Fibroblast of villous mesenchyme (primary cell): ENCODE results near the gene TRANK1. TPM values are rescaled to one million over a fixed set of nuclear protein-coding genes. Genes with fewer than 3 reads are reported as not detected.

Experiments used
- DNase-seq: peaks from one replicate; pipeline ENCODE4 v3.0.0-alpha.2; 2010; ENCODE audit warnings: low read depth
- H3K4me3 ChIP-seq: 2 replicates; pipeline ENCODE4 v1.5.1; 2011; ENCODE audit warnings: low read depth, mild to moderate bottlenecking, low read length
- total RNA-seq: library from RNA; depleted of rRNA; stranded (reverse); fragments of >200 nt; gene quantifications from 2 replicates; pipeline ENCODE4 v1.2.3, GENCODE V29; 2012
- TF ChIP-seq, protein P1 (sequence below): IDR thresholded peaks from 2 replicates; pipeline ENCODE4 v1.5.1; 2012; ENCODE audit warnings: low read depth, mild to moderate bottlenecking, low read length; ENCODE audit not compliant: insufficient read depth

The TRANK1 gene
- total RNA-seq, 1 donor = 13.4 TPM

DNA sequence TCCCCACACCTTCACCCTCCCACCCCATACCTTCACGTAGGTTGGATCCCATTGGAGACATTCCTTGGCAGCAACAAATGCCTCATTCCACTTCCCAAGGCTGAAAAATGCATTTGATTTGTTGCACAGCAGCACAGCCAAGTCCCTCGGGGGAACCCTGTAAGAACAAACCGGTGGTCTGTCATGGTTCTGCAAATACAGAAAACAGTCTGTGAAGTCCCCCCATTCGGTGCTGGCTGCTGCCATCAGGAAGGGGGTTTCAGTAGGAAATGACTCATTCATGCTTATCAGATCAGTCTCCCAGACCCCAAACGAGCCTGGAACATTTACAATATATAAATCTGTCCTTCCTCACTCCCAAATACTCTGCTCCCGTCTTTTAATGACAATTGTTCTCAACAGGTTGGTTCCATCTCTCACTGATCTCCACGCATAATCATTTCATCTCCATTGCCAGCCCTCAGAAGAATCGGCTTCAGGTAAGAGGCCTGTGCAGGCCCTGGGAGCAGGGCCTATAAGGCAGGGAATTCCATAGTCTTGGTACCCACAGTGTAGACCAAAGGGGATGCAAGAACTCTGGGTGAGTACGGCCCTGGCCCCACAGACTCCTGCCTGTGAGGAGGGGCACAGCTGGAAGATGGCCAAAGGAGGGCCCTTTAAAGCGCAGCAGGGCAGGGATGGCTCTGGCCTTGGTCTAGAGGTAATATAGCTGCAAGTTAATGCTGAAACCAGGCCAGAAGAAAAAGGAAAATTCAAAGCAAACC, 41.6 kb downstream of the TRANK1 start:
- TF ChIP-seq, protein P1, sequence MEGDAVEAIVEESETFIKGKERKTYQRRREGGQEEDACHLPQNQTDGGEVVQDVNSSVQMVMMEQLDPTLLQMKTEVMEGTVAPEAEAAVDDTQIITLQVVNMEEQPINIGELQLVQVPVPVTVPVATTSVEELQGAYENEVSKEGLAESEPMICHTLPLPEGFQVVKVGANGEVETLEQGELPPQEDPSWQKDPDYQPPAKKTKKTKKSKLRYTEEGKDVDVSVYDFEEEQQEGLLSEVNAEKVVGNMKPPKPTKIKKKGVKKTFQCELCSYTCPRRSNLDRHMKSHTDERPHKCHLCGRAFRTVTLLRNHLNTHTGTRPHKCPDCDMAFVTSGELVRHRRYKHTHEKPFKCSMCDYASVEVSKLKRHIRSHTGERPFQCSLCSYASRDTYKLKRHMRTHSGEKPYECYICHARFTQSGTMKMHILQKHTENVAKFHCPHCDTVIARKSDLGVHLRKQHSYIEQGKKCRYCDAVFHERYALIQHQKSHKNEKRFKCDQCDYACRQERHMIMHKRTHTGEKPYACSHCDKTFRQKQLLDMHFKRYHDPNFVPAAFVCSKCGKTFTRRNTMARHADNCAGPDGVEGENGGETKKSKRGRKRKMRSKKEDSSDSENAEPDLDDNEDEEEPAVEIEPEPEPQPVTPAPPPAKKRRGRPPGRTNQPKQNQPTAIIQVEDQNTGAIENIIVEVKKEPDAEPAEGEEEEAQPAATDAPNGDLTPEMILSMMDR = no peak
- no peak overlapping the region for H3K4me3 ChIP-seq
- DNase-seq = no peak

DNA sequence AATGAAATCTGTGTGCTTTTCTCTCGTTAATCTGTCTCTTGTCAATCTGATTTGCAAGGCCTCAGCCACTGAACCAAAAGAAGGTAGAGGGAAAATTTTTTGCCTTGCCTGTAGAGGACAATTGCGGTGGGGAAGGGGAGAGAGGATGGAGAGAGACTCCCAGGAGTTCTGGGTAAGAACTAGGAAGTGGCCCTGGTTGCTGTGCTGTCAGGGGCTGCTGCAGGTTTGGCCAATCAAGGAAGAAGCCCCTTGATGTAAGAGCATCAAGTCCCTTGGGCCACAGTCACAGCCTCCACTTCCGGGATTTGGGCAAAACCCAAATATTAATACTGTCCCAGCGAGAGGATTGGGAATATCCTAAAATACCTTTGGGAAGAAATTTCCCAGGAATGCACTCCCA, 43.3 kb downstream of the TRANK1 start:
- H3K4me3 ChIP-seq = no peak overlapping the region
- TF ChIP-seq, protein P1 = no peak
- DNase-seq = no peak

DNA sequence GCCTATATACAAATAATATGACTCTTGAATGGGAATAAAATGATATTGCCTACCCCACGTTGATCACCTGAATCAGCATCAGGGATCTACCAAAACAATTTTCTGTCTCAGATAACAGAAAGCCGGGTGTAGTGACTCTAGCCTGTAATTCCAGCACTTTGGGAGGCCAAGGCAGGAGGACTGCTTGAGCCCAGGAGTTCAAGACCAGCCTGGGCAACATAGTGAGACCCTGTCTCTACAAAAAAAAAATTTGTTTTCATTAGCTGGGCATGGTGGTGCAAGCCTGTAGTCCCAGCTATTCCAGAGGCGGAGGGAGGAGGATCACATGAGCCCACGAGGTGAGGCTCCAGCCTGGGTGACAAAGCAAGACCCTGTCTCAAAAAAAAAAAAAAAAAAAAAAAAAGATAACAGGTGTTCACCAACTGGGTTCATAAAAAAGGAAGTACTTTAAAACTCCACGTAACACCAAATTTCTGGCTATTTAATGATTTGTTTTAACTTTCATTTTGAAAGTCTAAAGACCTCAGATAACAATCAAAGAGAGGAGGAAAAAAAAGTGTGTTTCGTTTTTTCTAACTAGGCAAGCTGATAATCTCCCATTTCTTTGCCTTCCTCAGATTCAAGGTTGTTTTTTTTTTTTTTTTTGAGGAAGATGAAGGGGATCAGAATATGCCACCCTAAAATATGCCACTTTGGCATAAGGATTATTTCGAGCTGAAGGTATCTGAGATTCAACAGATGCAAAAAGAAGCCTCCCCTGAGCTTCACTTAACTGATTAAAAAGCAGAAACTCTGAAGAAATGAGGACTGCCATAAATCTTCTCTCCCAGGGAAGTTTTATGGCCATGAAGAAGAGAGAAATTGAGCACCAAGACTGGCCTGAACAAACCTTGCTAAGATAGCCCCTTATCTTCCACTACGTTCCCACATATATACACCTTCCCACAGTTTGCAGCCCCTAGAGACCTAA, 44.1 kb downstream of the TRANK1 start:
- DNase-seq = peak; percentile 24

DNA sequence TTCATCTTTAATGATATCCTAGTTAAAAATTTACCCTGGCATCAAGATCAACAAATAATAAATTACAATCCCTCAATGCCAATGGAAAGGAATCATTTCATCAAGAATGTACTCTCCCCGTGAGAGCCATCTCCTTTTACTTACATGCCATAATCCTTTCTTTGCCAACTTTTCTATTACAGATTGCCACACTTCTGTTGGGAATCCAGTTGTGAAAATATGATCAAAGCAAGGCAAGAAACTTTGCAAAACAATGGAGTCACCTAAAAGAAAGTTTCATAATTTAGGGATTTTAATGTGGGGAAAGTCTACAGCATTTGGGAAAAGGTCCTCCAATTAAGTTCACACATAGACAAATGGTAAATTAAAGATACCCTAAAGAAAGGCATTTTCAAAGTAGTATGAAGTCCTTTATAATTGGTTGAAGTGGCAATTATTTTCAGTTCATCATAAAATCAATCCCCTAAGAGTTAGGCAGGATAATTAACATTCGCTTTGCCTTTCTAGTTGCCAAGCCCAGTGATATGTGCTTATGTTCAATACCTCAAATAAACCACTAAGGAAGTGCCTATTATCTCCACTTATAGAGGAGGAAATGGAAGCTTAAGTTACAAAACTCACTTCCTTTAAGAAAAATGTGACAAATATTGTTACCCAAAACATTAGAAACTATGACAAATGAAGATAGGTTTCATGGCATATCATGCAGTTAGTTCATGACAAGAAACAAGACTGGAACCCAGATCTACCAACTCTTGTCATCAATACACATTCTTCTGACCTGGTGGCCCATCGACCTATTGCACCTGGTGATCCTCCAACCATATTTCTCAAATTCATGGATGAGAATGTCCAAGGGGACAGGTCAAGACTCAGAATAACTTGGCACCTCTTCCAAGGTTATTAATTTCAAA, 49.1 kb downstream of the TRANK1 start:
- no peak for DNase-seq
- H3K4me3 ChIP-seq = no peak overlapping the region
- TF ChIP-seq, protein P1 = no peak

More for the DNA sequence above, 44.1 kb downstream of the TRANK1 start:
- H3K4me3 ChIP-seq = no peak overlapping the region
- TF ChIP-seq, protein P1 = no peak

DNA sequence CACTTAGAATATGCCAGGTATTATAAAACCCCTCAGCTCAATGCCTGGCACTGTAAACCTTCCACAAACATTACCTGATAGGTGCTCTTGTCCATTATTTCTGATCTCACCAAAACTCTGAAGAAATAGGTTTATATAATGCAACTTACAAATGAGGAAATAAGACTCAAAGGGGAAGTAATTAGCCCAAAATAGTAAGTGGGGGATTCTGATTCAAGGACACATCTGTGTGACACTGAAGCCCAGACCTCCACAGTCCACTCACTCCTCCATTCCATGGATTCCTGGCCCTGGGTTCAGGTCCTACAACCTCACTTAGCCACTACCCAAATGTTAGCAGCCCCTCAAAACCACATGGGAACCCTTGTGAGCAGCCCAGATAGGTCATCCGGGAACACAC, 49.9 kb downstream of the TRANK1 start:
- DNase-seq = no peak
- no peak overlapping the region for H3K4me3 ChIP-seq
- TF ChIP-seq, protein P1 = no peak

DNA sequence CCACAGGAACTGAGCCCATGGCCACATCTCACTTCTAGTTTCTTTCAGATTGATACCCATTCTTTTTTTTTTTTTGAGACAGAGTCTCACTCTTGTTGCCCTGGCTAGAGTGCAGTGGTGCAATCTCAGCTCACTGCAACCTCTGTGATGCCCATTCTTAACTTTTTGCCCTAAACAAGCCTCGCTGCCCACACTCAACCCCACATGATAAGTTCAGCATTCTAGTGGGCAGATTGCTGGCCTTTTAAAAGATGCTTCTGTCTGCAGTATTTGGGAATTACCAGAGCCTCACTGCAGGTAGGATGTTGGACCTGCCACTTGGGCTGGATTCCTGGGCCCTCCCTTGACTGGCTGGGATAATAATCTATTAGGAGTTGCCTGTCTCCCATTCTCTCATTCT, 51.0 kb downstream of the TRANK1 start:
- H3K4me3 ChIP-seq = no peak overlapping the region
- TF ChIP-seq, protein P1 = no peak
- DNase-seq = no peak
